ENCODE data around the gene PDE6B.

DNA sequence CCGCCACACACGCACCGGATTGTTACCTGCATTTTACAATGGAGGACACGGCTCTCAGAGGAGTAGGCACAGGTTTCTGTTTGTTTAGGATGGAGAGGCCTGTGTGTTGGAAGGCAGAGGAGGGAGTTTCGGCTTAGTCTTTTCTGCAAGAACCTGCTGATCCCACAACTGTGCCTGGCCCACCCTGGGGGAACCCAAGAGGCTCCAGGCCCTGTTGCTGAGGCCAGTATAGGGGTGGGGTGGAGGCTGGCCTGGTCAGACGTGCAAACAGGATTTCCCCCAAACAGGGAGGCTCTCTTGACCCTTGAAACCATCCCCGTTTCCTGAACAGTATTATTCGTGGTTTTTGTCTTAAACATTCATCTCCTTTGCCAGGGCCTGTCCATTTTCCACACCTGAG lies 64.3 kb downstream of the PDE6B start:
- TF ChIP-seq POLR2AphosphoS5 (IDR thresholded peaks at IDR 0.05; ENCODE audit: borderline replicate concordance, low read depth, low read length) (no peak), EZH2 (IDR thresholded peaks at IDR 0.05) (no peak)
